Measurements from ENCODE around the gene PLEKHA1.

Gene PLEKHA1

DNA sequence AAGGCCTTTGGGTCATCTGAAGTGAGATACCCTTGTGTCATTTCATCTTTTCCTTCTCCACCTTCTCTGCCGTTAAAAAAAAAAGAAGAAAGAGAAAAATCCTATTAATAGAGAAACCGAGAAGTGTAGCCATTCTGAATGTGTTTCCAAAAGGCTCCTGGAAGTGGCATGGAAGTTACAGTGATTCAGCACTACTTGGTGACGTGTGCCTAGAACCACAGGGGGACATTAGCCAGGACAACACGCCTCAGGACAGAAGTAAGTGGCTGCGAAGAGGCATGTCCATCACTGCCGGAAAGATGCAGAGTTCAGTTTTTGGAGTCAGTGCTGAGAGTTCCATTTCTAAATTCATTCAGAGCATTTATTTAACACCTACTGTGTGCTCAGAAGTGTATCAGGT lies 93.2 kb downstream of the PLEKHA1 start:
- peak overlapping the region; percentile 96 for H3K27ac ChIP-seq (ENCODE audit: low read depth, low read length)
- peaks cover 79% of the 10 kb centered on the region for H3K4me1 ChIP-seq (ENCODE audit: control insufficient read depth, insufficient read depth, low read length, unreplicated experiment)
- H3K36me3 ChIP-seq (ENCODE audit: insufficient read depth, low read length) = 0 out of 2 replicates have a peak, but pooled peaks cover 8% of the 10 kb centered on the region
- no peak overlapping the region for H2AFZ ChIP-seq (ENCODE audit: low read length, unreplicated experiment)
- peaks cover 91% of the 10 kb centered on the region for H3K79me2 ChIP-seq (ENCODE audit: control insufficient read depth, insufficient read depth, low read length, unreplicated experiment)
- H3K27me3 ChIP-seq (ENCODE audit: insufficient read depth, low read length) = no peaks in the 10 kb centered on the region
- H3K4me3 ChIP-seq (ENCODE audit: low read depth, low read length) = no peak overlapping the region

DNA sequence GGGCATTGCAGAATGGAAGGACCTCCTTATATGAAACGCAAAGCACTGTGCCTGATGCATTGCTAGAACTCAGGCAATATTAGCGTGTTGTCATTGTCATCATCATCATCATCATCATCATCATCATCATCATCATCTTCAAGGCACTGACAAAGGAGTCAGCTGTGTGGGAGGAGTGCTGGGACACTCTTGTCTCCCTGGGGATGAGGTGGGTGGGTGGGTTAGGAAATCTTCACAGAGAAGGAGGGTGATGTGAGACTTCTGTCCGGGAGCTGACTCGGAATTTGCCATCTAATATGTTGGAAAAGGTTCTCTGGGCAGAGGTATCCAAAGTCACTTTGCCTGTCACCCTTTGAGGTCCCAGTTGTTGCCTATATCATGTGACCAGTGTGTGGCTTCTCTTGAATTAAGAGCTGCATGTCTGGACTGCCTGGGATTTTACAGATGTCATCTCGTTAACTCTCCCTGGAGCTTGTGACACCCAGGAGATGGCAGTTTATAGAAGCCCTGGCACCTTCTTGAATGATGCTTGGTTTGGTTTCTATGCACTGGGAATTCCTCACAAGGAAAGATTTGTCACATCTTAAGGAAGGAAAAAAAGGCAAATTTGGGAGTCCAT lies 93.9 kb downstream of the PLEKHA1 start:
- H3K27me3 ChIP-seq (ENCODE audit: insufficient read depth, low read length) = no peaks in the 10 kb centered on the region
- peak overlapping the region; percentile 96 for H3K27ac ChIP-seq (ENCODE audit: low read depth, low read length)

DNA sequence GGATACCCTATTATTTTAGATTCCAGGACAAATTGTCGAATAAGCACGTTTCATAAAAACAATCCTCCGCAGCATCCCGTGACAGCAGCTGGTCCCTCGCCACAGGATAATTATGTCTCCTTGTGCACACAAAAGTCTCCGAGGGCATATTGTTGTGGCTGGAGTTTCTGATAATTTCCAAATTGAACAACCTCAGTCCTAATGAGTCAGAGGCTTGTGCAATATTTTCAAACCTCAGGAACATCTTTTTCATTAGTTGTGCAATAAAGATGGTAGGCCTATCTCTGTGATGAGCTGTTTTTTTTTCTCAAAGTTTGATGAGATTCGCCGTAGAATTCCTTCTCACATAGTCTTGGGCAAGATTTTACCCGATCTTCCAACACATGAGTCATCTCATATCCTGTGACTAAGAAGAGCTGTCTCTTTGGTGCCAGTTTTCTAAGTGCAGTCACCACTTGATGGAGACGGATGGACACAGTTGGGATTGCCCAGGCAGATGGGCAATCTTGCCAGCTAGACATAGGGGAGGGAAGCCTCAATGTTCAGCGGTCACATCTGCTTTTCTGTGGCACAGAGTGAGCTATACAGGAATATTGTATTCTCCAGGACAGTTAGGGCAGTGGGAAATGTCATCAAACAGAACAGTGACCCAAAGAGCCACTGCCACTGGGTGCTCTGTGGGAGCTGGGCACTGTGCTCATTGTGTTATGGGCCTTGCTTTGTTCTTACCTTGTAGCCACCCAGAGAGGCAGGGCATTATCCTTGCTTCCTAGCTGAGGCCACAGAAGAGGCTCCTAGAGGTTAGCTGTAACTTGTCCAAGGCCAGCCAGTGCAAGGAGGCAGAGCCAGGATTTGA lies 94.6 kb downstream of the PLEKHA1 start:
- Histone ChIP-seq H2AFZ (ENCODE audit: low read length, unreplicated experiment) (no peak overlapping the region), H3K4me3 (ENCODE audit: low read depth, low read length) (peak overlapping the region; percentile 40; the same call in 1 of the 2 replicates), H3K79me2 (ENCODE audit: control insufficient read depth, insufficient read depth, low read length, unreplicated experiment) (peaks cover 90% of the 10 kb centered on the region), H3K27ac (ENCODE audit: low read depth, low read length) (peak overlapping the region; percentile 96), H3K36me3 (ENCODE audit: insufficient read depth, low read length) (0 out of 2 replicates have a peak, but pooled peaks cover 8% of the 10 kb centered on the region), H3K27me3 (ENCODE audit: insufficient read depth, low read length) (no peaks in the 10 kb centered on the region), H3K4me1 (ENCODE audit: control insufficient read depth, insufficient read depth, low read length, unreplicated experiment) (peaks cover 85% of the 10 kb centered on the region)

More for the DNA sequence above, 93.9 kb downstream of the PLEKHA1 start:
- Histone ChIP-seq H3K79me2 (ENCODE audit: control insufficient read depth, insufficient read depth, low read length, unreplicated experiment) (peaks cover 90% of the 10 kb centered on the region), H3K36me3 (ENCODE audit: insufficient read depth, low read length) (0 out of 2 replicates have a peak, but pooled peaks cover 8% of the 10 kb centered on the region), H3K4me1 (ENCODE audit: control insufficient read depth, insufficient read depth, low read length, unreplicated experiment) (peaks cover 84% of the 10 kb centered on the region), H2AFZ (ENCODE audit: low read length, unreplicated experiment) (no peak overlapping the region), H3K4me3 (ENCODE audit: low read depth, low read length) (peak overlapping the region; percentile 40; the same call in 1 of the 2 replicates)

DNA sequence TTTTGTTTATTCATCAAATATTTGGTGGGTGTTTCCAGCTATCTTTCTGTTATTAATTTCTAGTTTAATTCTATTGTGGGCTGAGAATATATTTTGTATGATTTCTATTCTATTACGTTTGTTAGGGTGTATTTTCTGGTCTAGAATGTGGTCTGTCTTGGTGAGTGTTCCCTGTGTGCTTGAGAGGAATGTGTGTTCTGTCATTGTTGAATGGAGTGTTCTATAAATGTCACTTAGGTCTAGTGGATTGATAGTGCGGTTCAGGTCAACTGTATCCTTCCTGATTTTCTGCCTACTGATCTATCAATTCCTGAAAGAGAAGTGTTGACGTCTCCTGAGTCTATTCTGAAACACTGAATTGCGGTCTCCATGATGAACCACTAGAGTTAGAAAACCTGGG lies 95.3 kb downstream of the PLEKHA1 start:
- Histone ChIP-seq H3K4me3 (ENCODE audit: low read depth, low read length) (peak overlapping the region; percentile 39; the same call in 1 of the 2 replicates), H3K27ac (ENCODE audit: low read depth, low read length) (peak overlapping the region; percentile 96), H3K79me2 (ENCODE audit: control insufficient read depth, insufficient read depth, low read length, unreplicated experiment) (peaks cover 90% of the 10 kb centered on the region), H3K4me1 (ENCODE audit: control insufficient read depth, insufficient read depth, low read length, unreplicated experiment) (peaks cover 84% of the 10 kb centered on the region), H3K36me3 (ENCODE audit: insufficient read depth, low read length) (0 out of 2 replicates have a peak, but pooled peaks cover 6% of the 10 kb centered on the region), H3K27me3 (ENCODE audit: insufficient read depth, low read length) (no peaks in the 10 kb centered on the region), H2AFZ (ENCODE audit: low read length, unreplicated experiment) (no peak overlapping the region)

DNA sequence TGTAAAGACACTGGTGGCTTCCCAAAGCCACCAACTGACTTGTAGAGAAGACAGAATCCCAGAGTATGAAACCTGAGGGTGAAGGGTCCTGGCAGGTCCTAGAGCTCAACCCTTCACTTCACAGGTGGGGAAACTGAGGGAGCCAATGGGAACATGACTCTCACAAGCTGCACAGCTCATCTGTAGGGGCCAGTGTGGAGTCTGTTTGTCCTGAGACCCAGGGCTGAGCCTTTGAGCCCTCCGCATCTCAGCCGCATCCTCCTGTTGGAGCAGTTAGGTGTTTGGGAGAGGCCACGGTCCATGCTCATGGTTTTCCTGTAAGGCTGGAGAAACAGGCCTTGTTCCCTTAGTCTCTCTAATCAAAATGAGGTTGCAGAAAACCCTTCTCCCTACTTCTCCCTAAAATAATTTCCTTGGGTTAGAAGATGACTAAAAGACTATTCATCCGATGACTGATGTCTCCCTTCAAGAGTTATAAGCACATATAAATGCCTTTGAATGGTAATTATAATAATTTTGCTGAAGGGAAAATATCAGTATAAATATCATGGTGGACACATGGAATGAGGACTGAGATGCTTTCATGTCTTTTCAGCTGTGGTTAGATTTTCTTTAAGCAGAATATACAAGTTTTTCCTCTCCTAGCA lies 97.1 kb downstream of the PLEKHA1 start:
- Histone ChIP-seq H3K27me3 (ENCODE audit: insufficient read depth, low read length) (no peaks in the 10 kb centered on the region), H2AFZ (ENCODE audit: low read length, unreplicated experiment) (no peak overlapping the region), H3K4me1 (ENCODE audit: control insufficient read depth, insufficient read depth, low read length, unreplicated experiment) (peaks cover 85% of the 10 kb centered on the region), H3K4me3 (ENCODE audit: low read depth, low read length) (no peak overlapping the region; the same call in 1 of the 2 replicates), H3K36me3 (ENCODE audit: insufficient read depth, low read length) (no peaks in the 10 kb centered on the region), H3K79me2 (ENCODE audit: control insufficient read depth, insufficient read depth, low read length, unreplicated experiment) (peaks cover 89% of the 10 kb centered on the region), H3K27ac (ENCODE audit: low read depth, low read length) (peak overlapping the region; percentile 68)

DNA sequence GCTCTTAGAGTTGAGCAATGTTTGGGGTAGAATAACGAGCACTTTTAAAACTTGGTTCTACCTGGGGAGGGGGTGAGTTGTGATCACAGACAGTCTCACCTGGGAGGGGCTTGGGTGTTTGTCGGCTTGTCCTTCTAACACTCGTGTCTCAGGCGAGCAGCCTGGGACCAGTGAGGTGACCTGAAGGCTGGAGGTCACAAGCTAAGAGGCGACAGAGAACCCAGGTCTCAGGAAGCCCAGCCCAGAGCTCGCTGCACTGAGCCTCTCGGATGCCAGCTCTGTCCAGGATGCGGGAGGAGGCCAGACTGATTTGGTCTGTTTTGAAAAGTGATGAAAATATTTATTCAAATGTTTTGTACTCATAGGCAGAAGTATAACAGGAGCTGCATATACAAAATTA lies 98.6 kb downstream of the PLEKHA1 start:
- Histone ChIP-seq H3K79me2 (ENCODE audit: control insufficient read depth, insufficient read depth, low read length, unreplicated experiment) (peaks cover 83% of the 10 kb centered on the region), H3K4me3 (ENCODE audit: low read depth, low read length) (no peak overlapping the region), H3K27me3 (ENCODE audit: insufficient read depth, low read length) (no peaks in the 10 kb centered on the region), H3K27ac (ENCODE audit: low read depth, low read length) (no peak overlapping the region), H3K36me3 (ENCODE audit: insufficient read depth, low read length) (no peaks in the 10 kb centered on the region), H2AFZ (ENCODE audit: low read length, unreplicated experiment) (no peak overlapping the region), H3K4me1 (ENCODE audit: control insufficient read depth, insufficient read depth, low read length, unreplicated experiment) (peaks cover 71% of the 10 kb centered on the region)

DNA sequence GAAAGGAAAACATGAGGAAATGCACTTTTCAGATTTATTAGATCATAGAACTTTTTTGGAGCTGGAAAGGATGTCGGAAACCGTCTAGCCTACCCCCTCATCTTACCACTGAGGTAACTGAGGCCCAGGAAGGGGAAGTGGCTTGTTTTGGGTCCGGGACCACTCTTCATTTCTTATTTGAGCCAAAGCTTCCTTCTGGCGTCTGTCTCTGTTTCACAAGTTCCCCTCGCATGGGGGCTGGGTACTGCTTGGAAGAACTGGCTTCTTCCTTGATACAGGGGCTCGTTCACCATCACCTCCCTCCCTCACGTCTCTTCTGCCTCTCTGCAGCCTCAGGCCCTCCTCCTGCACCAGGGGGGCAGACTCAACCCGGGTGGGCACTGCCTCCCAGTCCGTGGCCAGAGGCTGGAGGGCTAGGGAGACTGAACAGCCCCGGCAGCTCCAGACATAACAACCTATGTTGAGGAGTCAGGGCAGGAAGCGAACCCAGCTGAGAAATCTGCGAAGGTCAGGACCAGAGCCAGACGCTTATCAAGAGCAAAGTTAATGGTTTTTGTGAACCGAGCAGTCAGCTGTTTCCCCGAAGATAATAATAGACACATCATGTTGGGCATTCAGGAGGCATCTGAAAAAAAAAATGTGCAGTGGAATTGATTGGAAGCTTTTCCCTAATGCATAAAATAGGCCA lies 99.8 kb downstream of the PLEKHA1 start:
- H2AFZ ChIP-seq (ENCODE audit: low read length, unreplicated experiment) = no peak overlapping the region
- peaks cover 84% of the 10 kb centered on the region for H3K79me2 ChIP-seq (ENCODE audit: control insufficient read depth, insufficient read depth, low read length, unreplicated experiment)
- H3K4me1 ChIP-seq (ENCODE audit: control insufficient read depth, insufficient read depth, low read length, unreplicated experiment) = peaks cover 63% of the 10 kb centered on the region
- H3K4me3 ChIP-seq (ENCODE audit: low read depth, low read length) = no peak overlapping the region
- no peaks in the 10 kb centered on the region for H3K27me3 ChIP-seq (ENCODE audit: insufficient read depth, low read length)
- no peaks in the 10 kb centered on the region for H3K36me3 ChIP-seq (ENCODE audit: insufficient read depth, low read length)
- H3K27ac ChIP-seq (ENCODE audit: low read depth, low read length) = no peak overlapping the region

DNA sequence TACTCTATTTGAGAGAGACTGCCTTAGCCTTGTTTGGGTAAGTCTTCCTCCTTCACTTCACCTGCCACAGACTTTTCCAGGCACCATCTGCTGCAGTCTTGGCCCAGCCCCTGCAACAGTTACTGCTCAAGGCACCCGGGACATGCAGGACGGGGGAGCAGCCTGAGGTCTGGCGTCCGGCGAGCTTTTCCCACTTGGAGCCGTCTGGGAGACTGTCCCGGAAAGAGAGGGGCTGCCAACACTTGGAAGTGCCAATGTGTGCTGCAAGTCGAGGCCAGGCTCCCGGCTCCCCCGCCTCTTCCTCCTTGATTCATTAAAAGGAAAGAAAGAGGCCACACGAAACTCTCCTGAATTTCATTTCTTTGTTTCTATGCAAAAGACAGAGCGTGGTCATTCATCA lies 100.6 kb downstream of the PLEKHA1 start:
- Histone ChIP-seq H3K27me3 (ENCODE audit: insufficient read depth, low read length) (no peaks in the 10 kb centered on the region), H3K4me3 (ENCODE audit: low read depth, low read length) (0 out of 2 replicates have a peak overlapping the region, but pooled peaks have one; percentile 7), H3K4me1 (ENCODE audit: control insufficient read depth, insufficient read depth, low read length, unreplicated experiment) (peaks cover 54% of the 10 kb centered on the region), H2AFZ (ENCODE audit: low read length, unreplicated experiment) (no peak overlapping the region), H3K27ac (ENCODE audit: low read depth, low read length) (no peak overlapping the region), H3K36me3 (ENCODE audit: insufficient read depth, low read length) (no peaks in the 10 kb centered on the region), H3K79me2 (ENCODE audit: control insufficient read depth, insufficient read depth, low read length, unreplicated experiment) (peaks cover 83% of the 10 kb centered on the region)

DNA sequence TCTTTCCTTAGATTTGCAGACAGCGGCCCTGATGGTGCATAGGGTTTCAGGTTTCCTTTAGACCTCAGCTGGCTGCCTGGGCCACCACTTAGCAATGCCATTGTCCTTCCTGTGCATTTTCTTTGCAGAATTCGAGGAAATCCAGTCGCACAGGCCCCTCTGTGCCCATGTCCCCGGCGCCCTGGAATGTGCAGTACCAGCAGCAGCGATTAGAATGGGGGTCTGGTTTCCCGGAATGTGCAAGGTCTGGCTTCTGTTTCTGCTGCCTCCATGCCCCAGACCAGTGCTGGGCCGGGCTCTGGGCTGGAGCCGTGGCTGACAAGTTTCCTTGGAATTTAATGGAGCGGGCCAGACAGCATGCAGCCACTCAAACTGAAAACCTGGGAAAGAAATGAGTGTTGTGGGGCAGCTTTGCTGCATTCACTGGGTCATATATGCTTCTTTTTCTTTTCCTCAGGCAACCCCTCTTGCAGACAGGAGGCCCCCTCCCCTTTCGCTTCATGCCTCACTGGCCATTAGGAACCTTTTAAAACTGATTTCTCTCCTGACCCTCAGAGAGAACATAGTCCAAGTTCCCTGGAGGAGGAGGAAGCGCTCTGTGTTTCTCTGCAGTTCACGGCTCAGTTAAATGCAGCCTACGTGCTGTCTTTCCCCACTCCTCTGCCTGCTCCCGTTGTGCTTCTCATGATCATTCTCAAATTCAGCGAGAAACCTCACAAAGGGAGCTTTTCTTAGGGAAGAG lies 101.3 kb downstream of the PLEKHA1 start:
- H3K36me3 ChIP-seq (ENCODE audit: insufficient read depth, low read length) = no peaks in the 10 kb centered on the region
- peaks cover 48% of the 10 kb centered on the region for H3K4me1 ChIP-seq (ENCODE audit: control insufficient read depth, insufficient read depth, low read length, unreplicated experiment)
- H3K27me3 ChIP-seq (ENCODE audit: insufficient read depth, low read length) = no peaks in the 10 kb centered on the region
- no peak overlapping the region for H3K27ac ChIP-seq (ENCODE audit: low read depth, low read length)
- H3K4me3 ChIP-seq (ENCODE audit: low read depth, low read length) = 0 out of 2 replicates have a peak overlapping the region, but pooled peaks have one; percentile 7
- peaks cover 83% of the 10 kb centered on the region for H3K79me2 ChIP-seq (ENCODE audit: control insufficient read depth, insufficient read depth, low read length, unreplicated experiment)
- no peak overlapping the region for H2AFZ ChIP-seq (ENCODE audit: low read length, unreplicated experiment)
